ENCODE data around the gene LIN37.

Gene LIN37

GRCh38 chr19:35730326-35730725 lies 18.1 kb upstream of the LIN37 start:
- TF ChIP-seq REST (IDR thresholded peaks at IDR 0.05; ENCODE audit: low read depth), result no peak
- no peak for TF ChIP-seq CREB1 (IDR thresholded peaks at IDR 0.05; ENCODE audit: low read depth)
- TF ChIP-seq NFIC (IDR thresholded peaks at IDR 0.05), result no peak
- TF ChIP-seq YY1 (IDR thresholded peaks at IDR 0.05; ENCODE audit: low read depth), result no peak

- TF ChIP-seq TEAD4 (IDR thresholded peaks at IDR 0.05) (no peak), EP300 (IDR thresholded peaks at IDR 0.05; ENCODE audit: borderline replicate concordance) (no peak), FOXM1 (IDR thresholded peaks at IDR 0.05; ENCODE audit: borderline replicate concordance, low read depth) (no peak)
These were observed 17.0 kb upstream of the LIN37 start for GRCh38 chr19:35731353-35731752.

- TF ChIP-seq EP300 (IDR thresholded peaks at IDR 0.05; ENCODE audit: borderline replicate concordance) (no peak), RAD21 (IDR thresholded peaks at IDR 0.05; ENCODE audit: low read depth) (no peak), TCF12 (IDR thresholded peaks at IDR 0.05; ENCODE audit: low read depth) (no peak), YY1 (IDR thresholded peaks at IDR 0.05; ENCODE audit: low read depth) (no peak), TAF1 (IDR thresholded peaks at IDR 0.05; ENCODE audit: low read depth) (no peak), CREB1 (IDR thresholded peaks at IDR 0.05; ENCODE audit: low read depth) (no peak), TEAD4 (IDR thresholded peaks at IDR 0.05) (no peak), FOXM1 (IDR thresholded peaks at IDR 0.05; ENCODE audit: borderline replicate concordance, low read depth) (no peak), NFIC (IDR thresholded peaks at IDR 0.05) (no peak), EGR1 (IDR thresholded peaks at IDR 0.05) (no peak), ZBTB7A (IDR thresholded peaks at IDR 0.05; ENCODE audit: low read depth) (no peak), REST (IDR thresholded peaks at IDR 0.05; ENCODE audit: low read depth) (no peak), MAX (IDR thresholded peaks at IDR 0.05) (no peak), CEBPB (IDR thresholded peaks at IDR 0.05) (no peak)
- TF ChIP-seq, protein P1, sequence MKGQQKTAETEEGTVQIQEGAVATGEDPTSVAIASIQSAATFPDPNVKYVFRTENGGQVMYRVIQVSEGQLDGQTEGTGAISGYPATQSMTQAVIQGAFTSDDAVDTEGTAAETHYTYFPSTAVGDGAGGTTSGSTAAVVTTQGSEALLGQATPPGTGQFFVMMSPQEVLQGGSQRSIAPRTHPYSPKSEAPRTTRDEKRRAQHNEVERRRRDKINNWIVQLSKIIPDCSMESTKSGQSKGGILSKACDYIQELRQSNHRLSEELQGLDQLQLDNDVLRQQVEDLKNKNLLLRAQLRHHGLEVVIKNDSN (IDR thresholded peaks at IDR 0.05), result no peak
These were observed 16.5 kb upstream of the LIN37 start for GRCh38 chr19:35731779-35732405.

DNA sequence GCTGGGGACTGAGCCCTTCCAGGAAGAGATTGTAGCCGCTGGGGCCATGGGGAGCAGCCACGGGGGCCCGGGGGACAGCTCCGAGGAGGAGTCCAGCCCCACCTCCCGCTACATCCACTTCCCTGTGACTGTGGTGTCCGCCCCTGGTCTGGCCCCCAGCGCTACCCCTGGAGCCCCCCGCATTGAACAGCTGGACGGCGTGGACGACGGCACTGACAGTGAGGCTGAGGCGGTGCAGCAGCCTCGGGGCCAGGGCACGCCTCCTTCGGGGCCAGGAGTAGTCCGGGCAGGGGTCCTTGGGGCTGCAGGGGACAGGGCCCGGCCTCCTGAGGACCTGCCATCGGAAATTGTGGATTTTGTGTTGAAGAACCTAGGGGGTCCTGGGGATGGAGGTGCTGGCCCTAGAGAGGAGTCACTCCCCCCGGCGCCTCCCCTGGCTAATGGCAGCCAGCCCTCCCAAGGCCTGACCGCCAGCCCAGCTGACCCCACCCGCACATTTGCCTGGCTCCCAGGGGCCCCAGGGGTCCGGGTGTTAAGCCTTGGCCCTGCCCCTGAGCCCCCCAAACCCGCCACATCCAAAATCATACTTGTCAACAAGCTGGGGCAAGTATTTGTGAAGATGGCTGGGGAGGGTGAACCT lies 15.7 kb upstream of the LIN37 start:
- TF ChIP-seq REST (IDR thresholded peaks at IDR 0.05; ENCODE audit: low read depth) (no peak), TCF12 (IDR thresholded peaks at IDR 0.05; ENCODE audit: low read depth) (no peak), RAD21 (IDR thresholded peaks at IDR 0.05; ENCODE audit: low read depth) (no peak), ZBTB7A (IDR thresholded peaks at IDR 0.05; ENCODE audit: low read depth) (no peak), FOXM1 (IDR thresholded peaks at IDR 0.05; ENCODE audit: borderline replicate concordance, low read depth) (no peak), EP300 (IDR thresholded peaks at IDR 0.05; ENCODE audit: borderline replicate concordance) (no peak), NFIC (IDR thresholded peaks at IDR 0.05) (no peak), CEBPB (IDR thresholded peaks at IDR 0.05) (no peak), CREB1 (IDR thresholded peaks at IDR 0.05; ENCODE audit: low read depth) (no peak), YY1 (IDR thresholded peaks at IDR 0.05; ENCODE audit: low read depth) (no peak), EGR1 (IDR thresholded peaks at IDR 0.05) (no peak), MAX (IDR thresholded peaks at IDR 0.05) (no peak), TEAD4 (IDR thresholded peaks at IDR 0.05) (no peak), TAF1 (IDR thresholded peaks at IDR 0.05; ENCODE audit: low read depth) (no peak)
- TF ChIP-seq, protein P1 (IDR thresholded peaks at IDR 0.05), result no peak

Measured in Ishikawa (cell line).